ENCODE measurements around the gene TRAK2.
"Not testable (repeated sequence)": the region's sequence is repeated elsewhere in the genome, so short reads cannot be mapped to it uniquely, and the experiment has no call there.

The TRAK2 gene

GRCh38 chr2:201450954-201451291 lies 335 bp downstream of the TRAK2 start:
- DNase-seq: peak in 1 of 2 experiments; percentile 30

- no peak for DNase-seq
Observed at GRCh38 chr2:201448701-201449100, 2.6 kb downstream of the TRAK2 start.

- DNase-seq: no peak
Observed at GRCh38 chr2:201448061-201448460, 3.2 kb downstream of the TRAK2 start.

GRCh38 chr2:201447086-201447485 lies 4.2 kb downstream of the TRAK2 start:
- DNase-seq: no peak

- no peak for DNase-seq
Observed at GRCh38 chr2:201444746-201445465, 6.4 kb downstream of the TRAK2 start.

GRCh38 chr2:201441409-201441808 lies 9.8 kb downstream of the TRAK2 start:
- no peak for DNase-seq

- DNase-seq: no peak
Observed at GRCh38 chr2:201440182-201440581, 11.1 kb downstream of the TRAK2 start.

- DNase-seq: not testable (repeated sequence)
Observed at GRCh38 chr2:201439336-201439922, 11.8 kb downstream of the TRAK2 start.

- DNase-seq: no peak
Observed at GRCh38 chr2:201436141-201436540, 15.1 kb downstream of the TRAK2 start.

- DNase-seq: no peak
Observed at GRCh38 chr2:201433394-201433995, 17.8 kb downstream of the TRAK2 start.

GRCh38 chr2:201432621-201433393 lies 18.5 kb downstream of the TRAK2 start:
- no peak for DNase-seq

GRCh38 chr2:201432038-201432620 lies 19.1 kb downstream of the TRAK2 start:
- no peak for DNase-seq

GRCh38 chr2:201430839-201431238 lies 20.4 kb downstream of the TRAK2 start:
- no peak for DNase-seq

- DNase-seq: not testable (repeated sequence)
Observed at GRCh38 chr2:201430322-201430721, 20.9 kb downstream of the TRAK2 start.

- DNase-seq: not testable (repeated sequence)
Observed at GRCh38 chr2:201429835-201430234, 21.4 kb downstream of the TRAK2 start.

GRCh38 chr2:201428366-201428765 lies 22.9 kb downstream of the TRAK2 start:
- not testable (repeated sequence) for DNase-seq

GRCh38 chr2:201425952-201426351 lies 25.3 kb downstream of the TRAK2 start:
- no peak for DNase-seq

- DNase-seq: no peak
Observed at GRCh38 chr2:201420442-201421113, 30.7 kb downstream of the TRAK2 start.

- no peak for DNase-seq
Observed at GRCh38 chr2:201419986-201420385, 31.3 kb downstream of the TRAK2 start.

GRCh38 chr2:201419057-201419635 lies 32.1 kb downstream of the TRAK2 start:
- DNase-seq: no peak

GRCh38 chr2:201415149-201415548 lies 36.1 kb downstream of the TRAK2 start:
- DNase-seq: no peak
